ENCODE measurements around the gene KRT74.

DNA sequence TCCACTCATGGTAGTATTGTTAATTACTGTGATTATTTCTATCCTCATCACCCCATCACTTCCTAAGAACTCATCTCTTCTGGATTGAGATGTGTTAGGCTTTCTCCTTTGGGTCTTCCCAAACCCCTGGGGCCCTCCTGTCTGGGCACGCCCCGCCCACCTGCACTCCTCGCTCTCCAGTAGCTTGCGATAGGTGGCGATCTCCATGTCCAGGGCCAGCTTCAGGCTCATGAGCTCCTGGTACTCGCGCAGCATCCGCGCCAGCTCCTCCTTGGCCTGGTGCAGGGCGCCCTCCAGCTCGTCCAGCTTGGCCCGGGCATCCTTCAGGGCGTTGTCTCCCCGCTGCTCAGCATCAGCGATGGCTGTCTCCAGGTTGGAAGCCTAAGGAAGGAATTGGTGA lies 27.5 kb downstream of the KRT74 start:
- TF ChIP-seq, protein P1, sequence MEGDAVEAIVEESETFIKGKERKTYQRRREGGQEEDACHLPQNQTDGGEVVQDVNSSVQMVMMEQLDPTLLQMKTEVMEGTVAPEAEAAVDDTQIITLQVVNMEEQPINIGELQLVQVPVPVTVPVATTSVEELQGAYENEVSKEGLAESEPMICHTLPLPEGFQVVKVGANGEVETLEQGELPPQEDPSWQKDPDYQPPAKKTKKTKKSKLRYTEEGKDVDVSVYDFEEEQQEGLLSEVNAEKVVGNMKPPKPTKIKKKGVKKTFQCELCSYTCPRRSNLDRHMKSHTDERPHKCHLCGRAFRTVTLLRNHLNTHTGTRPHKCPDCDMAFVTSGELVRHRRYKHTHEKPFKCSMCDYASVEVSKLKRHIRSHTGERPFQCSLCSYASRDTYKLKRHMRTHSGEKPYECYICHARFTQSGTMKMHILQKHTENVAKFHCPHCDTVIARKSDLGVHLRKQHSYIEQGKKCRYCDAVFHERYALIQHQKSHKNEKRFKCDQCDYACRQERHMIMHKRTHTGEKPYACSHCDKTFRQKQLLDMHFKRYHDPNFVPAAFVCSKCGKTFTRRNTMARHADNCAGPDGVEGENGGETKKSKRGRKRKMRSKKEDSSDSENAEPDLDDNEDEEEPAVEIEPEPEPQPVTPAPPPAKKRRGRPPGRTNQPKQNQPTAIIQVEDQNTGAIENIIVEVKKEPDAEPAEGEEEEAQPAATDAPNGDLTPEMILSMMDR (IDR thresholded peaks at IDR 0.05) = no peak
- no peak for TF ChIP-seq POLR2AphosphoS5 (IDR thresholded peaks at IDR 0.05; ENCODE audit: low read depth, low read length)
- TF ChIP-seq TCF7L2 (IDR thresholded peaks at IDR 0.05; ENCODE audit: low read depth, low read length) = no peak
